Measurements from ENCODE around the gene ABCA2.

- no peak for TF ChIP-seq POLR2AphosphoS5 (IDR thresholded peaks at IDR 0.05; ENCODE audit: low read depth)
- no peak for TF ChIP-seq CTCF (conservative IDR thresholded peaks at IDR 0.05; ENCODE audit: low read depth in 2 of 2)
Measured at GRCh38 chr9:136960938-136961275, 67.1 kb downstream of the ABCA2 start.
